GM03348 (cell line): ENCODE data around the gene PRPSAP2.
"Not testable (repeated sequence)": the region's sequence is repeated elsewhere in the genome, so short reads cannot be mapped to it uniquely, and the experiment has no call there.

Source experiments
- DNase-seq: peaks from one replicate; pipeline ENCODE4 v3.0.0; 2012; ENCODE audit warnings: low spot score

Gene PRPSAP2

GRCh38 chr17:18944646-18945045 lies 86.7 kb downstream of the PRPSAP2 start:
- DNase-seq = no peak

- peak; percentile 2 for DNase-seq
Observed at GRCh38 chr17:18946536-18946935, 88.6 kb downstream of the PRPSAP2 start.

- DNase-seq = peak; percentile 2
Observed at GRCh38 chr17:18947866-18948265, 89.9 kb downstream of the PRPSAP2 start.

DNA sequence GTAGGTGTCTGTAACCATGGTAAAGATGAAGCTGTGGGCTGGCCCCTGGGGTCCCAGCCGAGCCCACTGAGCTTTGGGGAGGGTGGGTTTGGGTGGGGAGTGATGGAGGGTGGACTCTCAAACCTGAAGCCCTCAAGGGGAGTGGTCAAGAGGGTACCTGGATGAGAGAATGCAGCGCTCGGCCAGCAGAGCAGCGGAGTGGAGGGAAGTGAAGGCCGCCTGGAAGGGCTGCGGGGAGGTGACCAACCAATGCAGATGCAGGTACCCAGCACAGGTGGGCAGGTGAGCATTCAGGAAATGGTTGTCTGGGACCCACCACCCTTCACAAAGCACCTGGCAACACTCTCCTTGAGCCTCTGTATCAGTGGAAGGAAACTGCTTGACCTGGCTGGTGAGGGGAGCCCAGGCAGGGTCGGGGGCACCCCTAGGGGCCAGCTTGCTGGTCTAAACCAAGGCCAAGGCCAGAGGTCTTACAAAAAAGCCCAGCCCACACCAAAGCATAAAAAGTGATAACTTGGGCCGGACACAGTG lies 90.6 kb downstream of the PRPSAP2 start:
- no peak for DNase-seq

DNA sequence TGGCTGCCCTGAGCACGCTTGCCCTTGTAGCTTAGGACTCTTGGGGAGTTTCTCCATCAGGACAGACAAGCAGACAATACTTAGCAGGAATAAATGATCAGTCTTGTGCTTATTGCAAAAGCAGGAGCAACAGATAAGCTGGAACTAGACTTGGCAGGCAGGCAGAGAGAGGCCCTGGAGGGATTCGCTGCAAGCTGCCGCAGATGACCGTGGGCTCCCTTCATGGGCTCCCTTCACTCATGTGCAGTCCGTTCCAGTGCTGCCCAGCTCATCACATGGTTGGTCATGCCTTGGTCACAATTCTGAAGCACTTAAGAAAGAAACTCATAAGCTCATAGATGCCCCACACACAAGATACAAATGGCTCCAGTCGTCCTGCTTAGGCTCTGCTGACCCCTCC lies 91.6 kb downstream of the PRPSAP2 start:
- DNase-seq = peak; percentile 2

GRCh38 chr17:18950346-18950745 lies 92.4 kb downstream of the PRPSAP2 start:
- DNase-seq = no peak

DNA sequence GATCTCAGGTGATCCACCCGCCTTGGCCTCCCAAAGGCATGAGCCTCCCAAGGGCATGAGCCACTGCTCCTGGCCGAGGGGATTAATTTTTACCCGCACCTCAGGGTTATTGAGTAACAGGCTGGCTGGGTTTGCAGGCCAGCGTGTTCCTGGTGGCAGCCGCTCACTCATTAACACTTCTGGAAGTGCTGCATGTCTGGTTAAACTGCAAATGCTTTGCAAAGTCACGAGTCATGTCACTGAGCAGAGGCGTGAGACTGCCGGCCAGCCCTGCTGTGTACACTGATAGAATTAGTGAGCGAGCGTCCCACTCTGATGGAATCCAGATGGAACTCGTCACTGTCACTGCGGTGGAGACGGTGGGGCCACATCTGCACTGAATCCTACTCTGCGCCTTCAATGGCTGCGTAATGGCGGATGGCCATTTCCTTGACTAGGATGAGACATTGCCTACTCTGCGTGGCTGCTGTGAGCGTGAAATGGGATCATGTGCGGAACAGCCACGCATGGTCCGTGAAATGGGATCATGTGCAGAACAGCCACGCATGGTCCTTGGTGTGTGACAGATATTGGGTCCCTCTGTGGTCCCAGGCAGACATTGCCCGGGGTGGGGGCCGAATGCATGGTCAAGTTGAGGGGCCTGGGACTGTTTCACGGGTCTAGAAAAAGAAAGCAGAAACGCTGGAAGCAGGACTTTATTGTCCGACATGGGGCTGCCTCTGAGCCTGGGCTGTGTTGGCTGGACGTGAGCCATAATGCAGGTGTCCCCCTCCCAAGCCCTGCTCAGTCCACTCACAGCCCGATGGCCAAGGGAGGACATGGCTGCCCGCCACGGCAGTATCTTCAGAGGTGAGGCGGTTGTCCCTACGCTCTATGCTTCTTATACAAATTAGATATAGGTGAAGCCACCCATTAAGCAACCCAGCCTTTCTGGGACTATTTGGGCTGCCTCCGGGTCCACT lies 93.3 kb downstream of the PRPSAP2 start:
- DNase-seq = peak; percentile 29

DNA sequence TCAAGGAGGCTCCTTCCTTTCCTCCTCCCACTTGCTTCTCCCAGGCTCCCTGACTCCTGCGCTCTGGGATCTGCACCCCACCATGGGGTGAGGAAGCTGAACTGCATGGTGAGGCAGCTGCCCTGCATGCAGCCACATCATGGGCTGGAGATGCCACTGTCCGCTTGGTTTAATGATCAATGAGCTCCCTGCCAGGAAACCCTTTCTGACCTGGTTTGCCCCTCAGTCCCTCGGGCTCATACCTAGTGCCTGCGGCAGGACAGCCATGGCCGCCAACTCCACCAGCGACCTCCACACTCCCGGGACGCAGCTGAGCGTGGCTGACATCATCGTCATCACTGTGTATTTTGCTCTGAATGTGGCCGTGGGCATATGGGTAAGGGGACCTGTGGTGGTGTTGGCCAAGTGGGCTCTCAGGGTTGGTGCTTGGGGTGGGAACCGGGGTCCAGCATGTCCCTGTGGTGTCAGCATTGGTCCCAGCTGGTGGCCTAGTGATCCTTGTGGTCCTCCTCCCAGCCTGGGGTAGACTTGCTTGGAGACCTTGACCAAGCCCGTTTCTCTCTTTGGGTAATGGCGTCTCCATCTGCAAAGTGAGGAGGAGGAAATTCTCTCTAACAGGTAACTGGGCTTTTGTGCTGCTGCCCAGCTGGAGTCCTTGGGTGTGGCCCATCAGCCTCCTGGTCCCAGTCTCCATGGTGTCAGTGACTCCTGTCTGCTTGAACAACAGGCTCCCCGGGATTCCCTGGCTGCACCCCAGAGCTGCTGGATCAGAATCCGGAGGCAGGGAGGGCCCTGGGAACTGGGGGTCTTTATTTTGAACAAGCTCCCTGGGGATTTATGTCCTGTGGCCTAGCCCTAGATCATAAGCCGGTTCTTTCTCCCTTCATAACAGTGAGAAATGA lies 94.3 kb downstream of the PRPSAP2 start, which contains the start of gene SLC5A10:
SLC5A10 (plus strand) TSS at position 225 of the 902 bp plus-strand sequence; CDS start at position 266, 41 bp downstream.
- no peak for DNase-seq

GRCh38 chr17:18953231-18953728 lies 95.3 kb downstream of the PRPSAP2 start:
- DNase-seq = no peak

DNA sequence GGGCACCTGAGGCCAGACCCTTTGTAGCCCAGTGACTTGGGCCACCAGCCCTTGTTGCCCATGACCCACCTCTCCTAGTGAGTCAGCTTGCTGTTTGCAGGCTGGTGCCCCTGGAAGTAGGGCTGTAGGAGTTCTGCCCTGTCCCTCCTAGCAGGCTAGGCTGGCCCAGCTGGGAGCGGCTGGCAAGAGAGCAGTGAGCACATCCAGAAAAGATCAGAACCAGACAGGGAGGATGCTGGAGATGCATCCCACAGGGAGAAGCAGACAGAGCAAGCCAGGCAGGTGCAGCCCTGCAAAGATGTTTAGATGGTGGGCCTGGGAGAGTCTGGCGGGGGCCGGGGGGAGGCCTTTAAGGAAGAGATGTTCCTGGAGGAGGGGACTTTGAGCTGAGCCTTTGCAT lies 96.4 kb downstream of the PRPSAP2 start:
- no peak for DNase-seq

DNA sequence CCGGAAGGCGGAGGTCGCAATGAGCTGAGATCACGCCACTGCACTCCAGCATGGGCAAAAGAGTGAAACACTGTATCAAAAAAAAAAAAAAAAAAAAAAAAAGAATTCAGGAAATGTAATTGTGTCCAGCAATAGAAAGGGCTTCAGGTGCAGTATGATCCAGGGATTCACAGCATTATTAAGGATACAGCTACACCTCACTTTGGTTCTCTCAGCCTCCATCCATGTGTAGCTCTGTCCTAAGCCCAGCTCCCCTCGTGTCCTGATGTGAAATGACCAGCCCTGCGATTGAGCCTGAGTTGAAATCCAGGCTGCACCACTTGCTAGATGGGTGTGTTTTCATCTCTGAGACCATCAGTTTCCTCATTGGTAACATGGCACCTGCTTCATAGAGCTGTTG lies 97.1 kb downstream of the PRPSAP2 start:
- no peak for DNase-seq

- not testable (repeated sequence) for DNase-seq
Observed at GRCh38 chr17:18956021-18956420, 98.1 kb downstream of the PRPSAP2 start.

DNA sequence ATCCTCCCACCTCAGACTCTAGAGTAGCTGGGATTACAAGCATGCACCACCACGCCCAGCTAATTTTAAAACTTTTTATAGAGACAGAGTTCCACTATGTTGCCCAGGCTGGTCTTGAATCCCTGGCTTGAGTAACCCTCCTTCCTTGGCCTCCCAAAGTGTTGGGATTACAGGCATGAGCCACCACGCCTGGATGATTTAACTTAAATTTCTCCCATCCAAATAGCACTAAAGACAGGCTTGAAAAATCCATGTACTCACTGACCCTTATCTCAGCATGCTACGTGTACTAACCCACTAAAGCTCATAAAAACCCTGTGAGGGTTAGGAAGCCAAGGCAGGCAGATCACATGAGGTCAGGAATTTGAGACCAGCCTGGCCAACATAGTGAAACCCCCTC lies 98.7 kb downstream of the PRPSAP2 start:
- DNase-seq = no peak

DNA sequence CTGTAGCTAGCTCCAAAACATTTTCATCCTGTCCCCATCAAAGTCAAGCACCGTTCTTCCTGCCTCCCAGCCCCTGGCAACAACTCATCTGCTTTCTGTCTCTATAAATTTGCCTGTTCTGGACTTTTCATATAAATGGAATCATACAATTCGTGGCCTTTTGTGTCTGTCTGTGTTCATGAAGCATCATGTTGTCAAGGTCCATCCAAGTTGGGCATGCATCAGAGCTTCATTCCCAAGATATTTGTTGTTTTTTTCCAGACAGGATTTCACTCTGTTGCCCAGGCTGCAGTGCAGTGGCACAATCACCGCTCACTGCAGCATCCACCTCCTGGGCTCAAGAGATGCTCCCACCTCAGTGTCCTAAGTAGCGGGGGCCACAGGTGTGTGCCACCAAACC lies 99.9 kb downstream of the PRPSAP2 start:
- DNase-seq = no peak

- DNase-seq = no peak
Observed at GRCh38 chr17:18958611-18959010, 100.7 kb downstream of the PRPSAP2 start.

GRCh38 chr17:18959071-18959844 lies 101.3 kb downstream of the PRPSAP2 start:
- DNase-seq = no peak

GRCh38 chr17:18959845-18960240 lies 101.9 kb downstream of the PRPSAP2 start:
- DNase-seq = no peak

DNA sequence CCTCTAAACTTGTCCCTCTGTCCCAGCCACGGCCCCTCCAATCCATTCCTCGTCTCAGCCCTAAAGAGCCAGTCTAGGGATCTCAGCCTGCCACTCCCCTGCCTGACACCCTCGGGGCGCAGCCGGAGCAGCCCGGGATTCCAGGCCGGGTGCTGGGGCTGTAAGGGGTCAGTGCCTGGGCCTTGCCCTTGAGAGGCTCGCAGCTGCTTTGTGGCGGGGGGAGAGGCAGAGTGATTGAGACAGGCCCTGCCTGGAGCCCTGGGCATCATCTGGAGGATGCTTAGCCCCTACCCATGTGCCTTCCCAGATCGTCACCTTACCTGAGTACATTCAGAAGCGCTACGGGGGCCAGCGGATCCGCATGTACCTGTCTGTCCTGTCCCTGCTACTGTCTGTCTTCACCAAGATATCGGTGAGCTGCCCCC lies 102.3 kb downstream of the PRPSAP2 start:
- no peak for DNase-seq

DNA sequence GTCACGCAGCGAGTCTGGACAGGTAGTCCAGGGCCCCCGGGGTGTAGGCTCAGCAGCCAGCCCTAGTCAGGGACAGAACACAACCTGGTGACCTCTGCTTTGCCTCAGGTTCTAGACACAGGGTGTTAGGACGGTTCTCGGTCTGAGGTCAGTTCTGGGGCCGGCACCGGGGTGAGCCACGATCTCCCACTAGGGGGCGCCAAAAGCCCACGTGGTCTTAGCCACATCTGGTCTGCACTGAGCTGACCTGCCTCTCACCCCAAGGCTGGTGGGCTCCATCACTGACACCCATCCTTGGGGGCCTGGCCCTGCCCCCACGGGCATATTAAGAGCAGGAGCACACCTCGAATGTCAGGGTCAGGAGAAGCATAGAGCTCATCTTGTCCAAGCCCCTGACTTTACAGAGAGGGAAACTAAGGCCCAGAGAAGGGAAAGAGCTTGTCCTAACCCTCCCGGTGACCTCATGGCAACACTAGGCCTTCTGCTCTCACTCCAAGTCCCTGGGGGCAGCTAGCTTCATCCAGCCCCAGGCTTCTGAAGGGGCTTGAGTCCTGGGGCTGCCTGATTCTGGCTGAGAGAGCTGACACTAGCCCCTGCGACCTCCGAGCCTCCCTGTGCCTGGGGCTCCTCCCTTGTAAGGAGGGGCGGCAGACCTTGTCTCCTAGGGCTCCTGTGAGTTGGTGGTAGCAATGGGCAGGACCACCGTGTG lies 103.0 kb downstream of the PRPSAP2 start:
- peak; percentile 93 for DNase-seq

GRCh38 chr17:18961634-18962493 lies 103.9 kb downstream of the PRPSAP2 start:
- DNase-seq = no peak
